ENCODE measurements around the gene EED. TPM values are rescaled to one million over a fixed set of nuclear protein-coding genes. Genes with fewer than 3 reads are reported as not detected.
"Not testable (repeated sequence)": the region's sequence is repeated elsewhere in the genome, so short reads cannot be mapped to it uniquely, and the experiment has no call there.

EED gene
- total and polyA plus RNA-seq, 5 donors: 13.0 to 16.9 (median 14.4) TPM

DNA sequence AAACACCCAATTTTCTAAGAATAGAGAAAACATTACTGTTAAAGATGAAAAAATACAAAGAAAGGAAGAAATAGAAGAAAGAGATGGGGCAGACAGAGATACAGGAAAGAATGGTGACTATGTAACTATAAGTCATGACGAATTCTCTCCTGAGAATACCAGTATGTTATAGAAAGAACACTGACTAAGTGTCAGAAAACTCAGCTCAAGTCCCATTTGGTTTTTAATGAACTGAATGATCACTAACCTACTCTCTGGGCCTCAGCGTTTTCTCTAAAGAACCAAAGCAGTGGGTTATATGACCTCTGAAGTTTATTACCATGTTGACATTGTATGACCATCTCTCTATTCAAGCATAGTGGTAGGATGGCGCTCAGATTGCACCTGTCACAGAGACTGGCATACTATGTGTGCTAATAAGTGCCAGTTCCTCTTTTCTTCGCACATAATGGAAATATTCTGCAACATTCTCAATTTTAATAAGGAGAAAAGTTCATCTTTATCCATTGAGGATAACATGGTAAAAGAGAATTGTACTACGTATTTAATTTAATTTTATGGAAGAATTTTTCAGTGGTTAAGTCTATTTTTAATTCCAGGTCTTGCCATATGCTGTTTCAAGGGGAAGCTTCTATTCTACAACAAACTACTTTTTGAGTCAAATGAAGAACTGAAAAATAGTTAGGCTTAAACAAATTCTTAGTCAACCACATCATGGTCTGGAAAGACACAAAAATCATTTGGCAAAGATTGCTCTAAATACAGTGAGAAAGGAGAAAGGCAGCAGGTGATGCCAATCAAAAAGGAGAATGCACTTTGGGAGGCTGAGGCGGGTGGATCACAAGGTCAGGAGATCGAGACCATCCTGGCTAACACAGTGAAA lies 25.0 kb upstream of the EED start:
- H3K4me1 ChIP-seq (ENCODE audit: control insufficient read depth, insufficient read depth, low read length): no peaks in the 10 kb centered on the region
- WGBS: 90% methylated on average over 7 of the region's 7 CpGs
- H3K9me3 ChIP-seq (ENCODE audit: control insufficient read depth, low read length): no peaks in the 10 kb centered on the region
- ATAC-seq (no peak), DNase-seq (no peak)
- intact Hi-C loops (cut with DNase I): loop anchor here (2.0 to 10.0 kb wide), 5 partner anchors 275 to 355 kb away; no protein-coding TSS in a partner anchor
- H3K4me3 ChIP-seq (ENCODE audit: low read length): no peak overlapping the region
- no peak overlapping the region for H3K27ac ChIP-seq (ENCODE audit: low read length)
- no peaks in the 10 kb centered on the region for H3K27me3 ChIP-seq (ENCODE audit: control insufficient read depth, insufficient read depth)

DNA sequence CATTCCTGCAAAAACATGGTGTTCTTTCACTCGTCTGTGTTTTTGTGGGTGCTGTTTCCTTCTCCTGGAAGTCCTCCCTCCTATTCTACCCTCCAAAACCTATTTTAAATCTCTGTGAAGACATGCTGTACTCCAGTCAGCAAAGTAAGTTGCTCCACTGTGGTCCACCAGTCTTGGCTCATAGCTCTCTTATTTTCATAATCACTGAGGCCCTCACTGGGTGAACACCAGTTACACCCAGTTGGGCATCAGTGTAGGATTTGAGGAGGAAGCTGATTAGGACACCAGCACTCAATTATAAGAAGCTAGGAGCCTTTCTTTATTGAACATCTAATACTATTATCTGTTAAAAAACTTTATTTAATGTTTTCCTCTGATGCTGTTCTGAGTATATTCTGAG lies 23.9 kb upstream of the EED start:
- no peak overlapping the region for H3K27ac ChIP-seq (ENCODE audit: low read length)
- ATAC-seq: no peak
- no peak for DNase-seq
- no peaks in the 10 kb centered on the region for H3K27me3 ChIP-seq (ENCODE audit: control insufficient read depth, insufficient read depth)
- no peak overlapping the region for H3K4me3 ChIP-seq (ENCODE audit: low read length)
- H3K9me3 ChIP-seq (ENCODE audit: control insufficient read depth, low read length): no peaks in the 10 kb centered on the region
- 83% methylated on average over 1 of the region's 1 CpG for WGBS
- H3K4me1 ChIP-seq (ENCODE audit: control insufficient read depth, insufficient read depth, low read length): no peaks in the 10 kb centered on the region
- intact Hi-C loops (cut with DNase I): loop anchor here in 1 of 4 donors (10.0 kb wide), 1 partner anchor 356 kb away; no protein-coding TSS in a partner anchor

DNA sequence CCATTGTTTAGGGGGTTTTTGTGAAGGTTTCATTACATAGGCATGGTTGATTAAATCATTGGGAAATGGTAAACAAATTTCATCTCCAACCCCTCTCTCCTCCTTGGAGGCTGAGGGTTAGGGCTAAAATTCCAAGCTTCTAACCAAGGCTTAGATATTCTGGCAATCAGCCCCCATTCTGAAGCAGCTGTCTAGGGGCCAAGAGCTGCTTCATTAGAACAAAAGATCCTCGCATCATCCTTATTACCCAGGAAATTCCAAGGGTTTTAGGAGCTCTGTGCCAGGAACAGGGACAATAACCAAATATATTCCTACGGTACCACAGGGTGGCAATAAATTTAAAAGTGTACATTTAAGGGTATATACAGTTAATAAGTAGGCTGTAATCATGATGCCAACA lies 22.5 kb upstream of the EED start:
- no peak for DNase-seq

DNA sequence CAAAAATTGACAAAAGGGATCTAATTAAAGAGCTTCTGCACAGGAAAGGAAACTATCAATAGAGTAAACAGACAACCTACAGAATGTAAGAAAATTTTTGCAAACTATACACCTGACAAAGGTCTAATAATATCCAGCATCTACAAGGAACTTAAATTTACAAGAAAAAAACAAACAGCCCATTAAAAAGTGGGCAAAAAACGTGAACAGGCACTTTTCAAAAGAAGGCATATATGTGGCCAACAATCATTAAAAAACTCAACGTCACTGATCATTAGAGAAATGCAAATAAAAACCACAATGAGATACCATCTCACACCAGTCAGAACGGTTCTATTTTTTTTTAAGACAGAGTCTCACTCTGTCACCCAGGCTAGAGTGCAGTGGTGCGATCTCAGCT lies 20.0 kb upstream of the EED start:
- intact Hi-C loops (cut with DNase I): loop anchor here in 1 of 4 donors (10.0 kb wide), 1 partner anchor 360 kb away; no protein-coding TSS in a partner anchor
- not testable (repeated sequence) for H3K4me1 ChIP-seq (ENCODE audit: control insufficient read depth, insufficient read depth, low read length); H3K27ac ChIP-seq (ENCODE audit: low read length); ATAC-seq; H3K27me3 ChIP-seq (ENCODE audit: control insufficient read depth, insufficient read depth); H3K4me3 ChIP-seq (ENCODE audit: low read length); H3K9me3 ChIP-seq (ENCODE audit: control insufficient read depth, low read length); DNase-seq
- WGBS: 65% methylated on average over 4 of the region's 4 CpGs

More for the DNA sequence above, 22.5 kb upstream of the EED start:
- Histone ChIP-seq H3K4me3 (ENCODE audit: low read length) (no peak overlapping the region), H3K27me3 (ENCODE audit: control insufficient read depth, insufficient read depth) (no peaks in the 10 kb centered on the region), H3K9me3 (ENCODE audit: control insufficient read depth, low read length) (no peaks in the 10 kb centered on the region), H3K4me1 (ENCODE audit: control insufficient read depth, insufficient read depth, low read length) (no peaks in the 10 kb centered on the region), H3K27ac (ENCODE audit: low read length) (no peak overlapping the region)
- intact Hi-C loops (cut with DNase I): loop anchor here in 1 of 4 donors (10.0 kb wide), 1 partner anchor 357 kb away; no protein-coding TSS in a partner anchor
- ATAC-seq: no peak
- WGBS: 37% methylated on average over 2 of the region's 2 CpGs

DNA sequence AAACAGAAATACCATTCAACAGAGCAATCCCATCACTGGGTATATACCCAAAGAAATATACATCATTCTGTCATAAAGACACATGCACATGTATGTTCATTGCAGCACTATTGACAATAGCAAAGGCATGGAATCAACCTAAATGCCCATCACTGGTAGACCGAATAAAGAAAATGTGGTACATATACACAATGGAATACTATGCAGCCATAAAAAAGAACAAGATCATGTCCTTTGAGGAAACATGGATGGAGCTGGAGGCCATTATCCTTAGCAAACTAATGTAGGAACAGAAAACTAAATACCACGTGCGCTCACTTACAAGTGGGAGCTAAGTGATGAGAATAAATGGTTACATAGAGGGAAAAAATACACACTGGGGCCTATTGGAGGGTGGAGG lies 19.2 kb upstream of the EED start:
- intact Hi-C loops (cut with DNase I): loop anchor here in 1 of 4 donors (10.0 kb wide), 1 partner anchor 361 kb away; no protein-coding TSS in a partner anchor
- ATAC-seq; DNase-seq; H3K27me3 ChIP-seq (ENCODE audit: control insufficient read depth, insufficient read depth); H3K4me3 ChIP-seq (ENCODE audit: low read length); H3K27ac ChIP-seq (ENCODE audit: low read length); H3K4me1 ChIP-seq (ENCODE audit: control insufficient read depth, insufficient read depth, low read length); H3K9me3 ChIP-seq (ENCODE audit: control insufficient read depth, low read length): not testable (repeated sequence)
- 98% methylated on average over 3 of the region's 3 CpGs for WGBS

DNA sequence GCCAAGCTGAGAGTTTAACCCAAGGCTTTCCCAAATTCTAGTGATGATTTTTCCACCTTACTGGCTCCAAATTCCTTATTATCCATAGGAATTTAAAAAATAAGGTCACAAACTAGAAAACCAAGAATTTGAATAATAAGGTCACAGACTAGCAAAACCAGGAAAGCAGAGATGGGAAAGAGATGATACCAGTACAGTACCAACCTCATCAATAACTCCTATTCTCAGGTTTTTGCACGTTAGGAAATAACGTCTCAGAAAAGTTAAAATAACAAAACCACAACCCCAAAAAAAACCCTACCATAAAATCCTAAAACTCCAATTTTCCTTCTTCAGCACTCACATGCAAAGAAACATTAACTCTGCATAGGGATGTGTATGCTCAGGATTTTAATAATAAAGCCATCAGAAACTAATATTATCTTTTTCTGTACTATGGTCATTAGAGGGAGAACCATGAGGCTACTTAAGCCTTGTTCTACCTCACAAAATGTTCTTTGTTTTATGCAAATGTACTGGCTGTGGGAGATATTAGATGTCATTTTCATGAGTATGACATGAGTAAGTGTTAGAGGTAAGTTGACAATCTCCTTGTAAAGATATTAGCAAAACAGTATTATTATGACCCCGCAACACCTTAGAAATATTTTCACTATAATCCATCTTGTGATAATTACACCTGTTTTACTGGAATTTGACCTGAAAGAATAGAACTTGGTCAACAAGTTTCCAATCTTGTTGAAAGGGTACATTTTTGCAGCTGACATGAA lies 16.1 kb upstream of the EED start:
- H3K4me3 ChIP-seq (ENCODE audit: low read length): no peak overlapping the region
- DNase-seq (no peak), ATAC-seq (no peak)
- H3K27me3 ChIP-seq (ENCODE audit: control insufficient read depth, insufficient read depth): no peaks in the 10 kb centered on the region
- H3K4me1 ChIP-seq (ENCODE audit: control insufficient read depth, insufficient read depth, low read length): no peaks in the 10 kb centered on the region
- WGBS: 90% methylated on average over 3 of the region's 3 CpGs
- intact Hi-C loops (cut with DNase I): loop anchor here in 1 of 4 donors (10.0 kb wide), 1 partner anchor 364 kb away; no protein-coding TSS in a partner anchor
- no peaks in the 10 kb centered on the region for H3K9me3 ChIP-seq (ENCODE audit: control insufficient read depth, low read length)
- no peak overlapping the region for H3K27ac ChIP-seq (ENCODE audit: low read length)

DNA sequence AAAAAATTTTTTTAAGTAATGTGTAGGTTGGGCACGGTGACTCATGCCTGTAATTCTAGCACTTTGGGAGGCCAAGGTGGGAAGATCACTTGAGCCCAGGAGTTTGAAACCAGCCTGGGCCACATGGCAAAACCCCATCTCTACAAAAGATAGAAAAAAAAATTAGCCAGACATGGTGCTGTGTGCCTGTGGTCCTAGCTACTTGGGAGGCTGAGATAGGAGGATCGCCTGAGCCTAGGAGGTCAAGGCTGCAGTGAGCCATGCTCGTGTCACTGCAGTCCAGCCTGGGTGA lies 15.6 kb upstream of the EED start:
- not testable (repeated sequence) for H3K4me3 ChIP-seq (ENCODE audit: low read length); DNase-seq; H3K4me1 ChIP-seq (ENCODE audit: control insufficient read depth, insufficient read depth, low read length); H3K27me3 ChIP-seq (ENCODE audit: control insufficient read depth, insufficient read depth); ATAC-seq; H3K9me3 ChIP-seq (ENCODE audit: control insufficient read depth, low read length); H3K27ac ChIP-seq (ENCODE audit: low read length)
- intact Hi-C loops (cut with DNase I): loop anchor here in 1 of 4 donors (10.0 kb wide), 1 partner anchor 364 kb away; no protein-coding TSS in a partner anchor
- WGBS: 91% methylated on average over 3 of the region's 3 CpGs

DNA sequence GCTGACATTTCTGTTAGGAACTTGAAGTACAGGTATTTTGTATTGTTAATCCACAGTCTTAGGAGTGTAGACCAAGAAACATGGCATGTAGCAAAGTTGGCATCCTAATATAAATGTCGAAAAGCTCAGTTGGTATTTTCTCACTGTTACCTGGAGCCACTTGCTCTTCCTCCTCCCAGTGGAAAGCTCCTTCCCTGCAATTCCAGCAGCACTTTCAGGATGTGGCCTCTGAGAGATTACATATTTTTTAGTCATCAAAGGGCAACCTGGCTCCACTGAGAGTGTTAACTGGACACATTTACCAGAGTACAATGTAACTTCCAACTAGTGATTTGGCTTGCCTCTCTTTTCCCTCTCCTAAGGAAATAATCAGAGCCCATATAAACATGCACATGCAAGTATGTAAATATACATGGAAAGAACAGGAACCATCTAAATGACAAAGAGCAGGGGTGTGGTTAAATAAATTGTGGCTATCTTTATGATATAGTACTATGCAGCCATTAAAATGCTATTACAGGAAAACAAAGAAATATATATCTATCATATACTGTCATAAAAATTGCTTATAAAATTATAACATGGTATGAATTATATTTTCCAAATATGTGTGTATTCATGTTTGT lies 14.3 kb upstream of the EED start:
- no peaks in the 10 kb centered on the region for H3K27me3 ChIP-seq (ENCODE audit: control insufficient read depth, insufficient read depth)
- DNase-seq (no peak), ATAC-seq (no peak)
- intact Hi-C loops (cut with DNase I): no loop called here
- no peak overlapping the region for H3K4me3 ChIP-seq (ENCODE audit: low read length)
- 91% methylated on average over 1 of the region's 1 CpG for WGBS
- no peaks in the 10 kb centered on the region for H3K9me3 ChIP-seq (ENCODE audit: control insufficient read depth, low read length)
- H3K27ac ChIP-seq (ENCODE audit: low read length): no peak overlapping the region
- H3K4me1 ChIP-seq (ENCODE audit: control insufficient read depth, insufficient read depth, low read length): no peaks in the 10 kb centered on the region

DNA sequence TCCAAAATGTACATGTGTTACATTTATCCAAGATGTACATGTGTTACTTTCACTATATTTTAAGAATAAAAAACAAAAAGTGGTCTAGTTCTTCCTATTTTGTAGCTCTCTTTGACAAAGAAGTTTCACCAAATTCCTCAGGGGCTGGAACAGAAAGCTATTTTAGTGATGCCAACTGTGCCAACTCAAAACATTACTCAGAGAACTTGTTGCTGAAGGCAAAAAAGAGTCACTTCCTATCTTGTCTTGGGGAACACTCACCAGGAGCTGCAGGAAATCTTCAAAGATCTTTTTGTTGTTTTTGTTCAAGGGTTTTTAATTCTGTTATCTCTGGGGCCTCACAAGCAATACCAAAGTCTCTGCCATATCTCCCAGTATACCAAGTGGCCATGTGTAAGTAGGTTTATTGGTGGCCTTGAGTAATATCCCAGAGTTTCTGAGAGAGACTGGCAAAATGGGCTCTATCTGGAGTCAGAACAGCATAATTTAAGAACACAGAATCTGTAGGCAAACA lies 13.6 kb upstream of the EED start:
- Histone ChIP-seq H3K4me1 (ENCODE audit: control insufficient read depth, insufficient read depth, low read length) (no peaks in the 10 kb centered on the region), H3K27me3 (ENCODE audit: control insufficient read depth, insufficient read depth) (no peaks in the 10 kb centered on the region), H3K27ac (ENCODE audit: low read length) (no peak overlapping the region), H3K9me3 (ENCODE audit: control insufficient read depth, low read length) (no peaks in the 10 kb centered on the region), H3K4me3 (ENCODE audit: low read length) (no peak overlapping the region)
- intact Hi-C loops (cut with DNase I): no loop called here
- DNase-seq: no peak
- ATAC-seq: peak in 1 of 2 donors; percentile 36

DNA sequence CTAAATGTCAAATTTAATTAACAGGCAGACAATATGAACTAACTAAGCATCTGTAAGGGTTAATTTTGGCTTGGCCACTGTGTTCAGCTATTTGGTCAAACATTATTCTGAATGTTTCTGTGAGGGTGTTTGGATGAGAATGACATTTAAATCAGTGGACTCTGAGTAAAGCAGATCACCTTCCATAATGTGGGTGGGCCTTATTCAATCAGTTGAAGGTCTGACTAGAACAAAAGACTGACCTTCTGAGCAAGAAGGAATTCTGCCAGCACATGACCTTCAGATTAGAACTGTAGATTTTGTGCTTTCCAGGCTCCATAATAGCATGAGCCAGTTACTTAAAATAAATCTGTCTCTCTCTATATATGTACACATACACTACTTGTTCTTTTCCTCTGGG lies 12.0 kb upstream of the EED start:
- Histone ChIP-seq H3K4me1 (ENCODE audit: control insufficient read depth, insufficient read depth, low read length) (no peaks in the 10 kb centered on the region), H3K27ac (ENCODE audit: low read length) (no peak overlapping the region), H3K4me3 (ENCODE audit: low read length) (no peak overlapping the region), H3K9me3 (ENCODE audit: control insufficient read depth, low read length) (no peaks in the 10 kb centered on the region), H3K27me3 (ENCODE audit: control insufficient read depth, insufficient read depth) (no peaks in the 10 kb centered on the region)
- ATAC-seq (no peak), DNase-seq (no peak)
- intact Hi-C loops (cut with DNase I): no loop called here

All from right cardiac atrium (tissue), 5 donors.